HG03066 (cell line): ENCODE data around the gene ADCY2.

ENCODE experiments used
- ATAC-seq: cut with Tn5 transposase; IDR thresholded peaks from one replicate; pipeline ENCODE4 v1.9.1; 2021; ENCODE audit warnings: low read depth; ENCODE audit not compliant: unreplicated experiment

Gene ADCY2

DNA sequence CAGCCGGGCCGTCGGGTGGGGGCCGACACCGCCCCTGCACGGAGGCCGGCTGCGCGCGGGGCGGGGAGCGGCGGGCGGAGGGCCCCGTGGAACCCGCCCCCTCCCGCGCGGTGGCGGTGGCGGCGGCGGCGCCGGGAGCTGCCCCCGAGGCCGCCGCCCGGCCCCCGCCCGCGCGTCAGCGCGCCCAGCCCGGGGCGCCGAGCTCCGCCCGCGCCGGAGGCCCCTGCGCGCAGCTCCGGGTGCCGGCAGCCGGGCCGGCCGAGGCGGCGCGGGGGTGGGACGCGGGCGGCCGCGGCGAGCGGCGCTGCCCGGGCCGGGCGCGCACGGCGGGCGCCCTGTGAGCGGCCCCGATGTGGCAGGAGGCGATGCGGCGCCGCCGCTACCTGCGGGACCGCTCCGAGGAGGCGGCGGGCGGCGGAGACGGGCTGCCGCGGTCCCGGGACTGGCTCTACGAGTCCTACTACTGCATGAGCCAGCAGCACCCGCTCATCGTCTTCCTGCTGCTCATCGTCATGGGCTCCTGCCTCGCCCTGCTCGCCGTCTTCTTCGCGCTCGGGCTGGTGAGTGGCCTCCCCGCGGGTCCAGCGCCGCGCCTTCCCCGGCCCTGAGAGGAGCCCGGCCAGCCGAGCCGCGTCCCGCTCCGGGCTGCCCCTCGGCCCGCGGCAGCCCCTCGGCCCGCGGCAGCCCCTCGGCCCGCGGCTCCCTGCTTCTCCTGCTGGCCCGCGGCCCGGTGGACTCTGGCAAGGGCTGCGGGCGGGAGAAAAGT, at the start of gene ADCY2:
TSS of gene ADCY2 (plus strand) at position 192 of the 766 bp plus-strand sequence. CDS start at position 351, 159 bp downstream.
- no peak for ATAC-seq

DNA sequence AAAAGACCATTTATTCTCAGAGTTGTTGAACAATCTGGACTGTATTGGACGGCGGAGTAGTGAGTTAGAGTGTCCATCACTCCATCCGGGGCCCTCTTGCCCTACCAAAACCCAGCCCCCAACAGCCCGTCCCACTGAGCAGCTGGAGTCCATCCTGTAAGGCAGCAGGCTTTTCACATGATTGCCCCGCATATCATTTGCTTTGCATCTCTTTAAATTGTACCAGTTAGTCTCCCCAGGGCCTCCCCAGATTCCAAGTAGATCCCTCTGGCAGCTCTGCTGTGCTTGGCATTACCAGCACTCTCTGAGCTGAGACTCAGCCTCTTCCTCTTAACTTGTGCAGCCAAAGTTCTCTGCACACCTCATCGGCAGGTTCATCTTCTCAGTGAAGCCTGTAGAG, 48.6 kb upstream of the ADCY2 start:
- no peak for ATAC-seq

DNA sequence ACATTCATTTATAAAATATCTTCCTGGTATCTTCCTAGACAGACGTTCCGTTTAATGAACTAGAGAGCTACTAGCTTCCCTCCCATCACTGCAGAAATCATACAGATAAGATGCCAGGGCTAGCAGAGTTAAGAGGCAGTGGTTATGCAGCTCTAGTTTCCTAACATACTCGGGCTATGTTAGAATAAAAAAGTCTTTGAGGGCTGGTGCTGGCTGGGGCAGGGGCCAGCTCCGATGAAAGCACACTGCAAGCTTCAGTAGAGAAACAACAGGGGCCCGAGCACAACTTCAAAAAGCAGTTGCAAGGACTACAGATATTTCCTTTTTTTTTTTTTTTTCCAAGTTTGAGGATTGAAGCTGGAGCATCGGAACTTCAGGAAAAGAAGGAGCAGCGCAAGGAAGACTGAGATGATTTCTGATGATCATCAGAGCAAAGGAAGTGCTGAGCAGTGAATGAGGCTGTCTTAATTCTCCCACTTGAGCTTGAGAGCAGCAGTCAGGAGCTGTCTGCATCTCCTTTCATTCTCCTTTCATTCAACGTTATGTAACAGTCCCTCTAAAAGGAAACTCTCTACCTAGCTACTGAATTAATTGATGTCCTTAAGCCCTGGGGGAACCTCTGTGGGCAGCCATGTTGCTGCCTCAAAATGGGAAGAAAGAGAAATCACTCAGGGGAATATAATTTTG, 47.6 kb upstream of the ADCY2 start:
- ATAC-seq = no peak

DNA sequence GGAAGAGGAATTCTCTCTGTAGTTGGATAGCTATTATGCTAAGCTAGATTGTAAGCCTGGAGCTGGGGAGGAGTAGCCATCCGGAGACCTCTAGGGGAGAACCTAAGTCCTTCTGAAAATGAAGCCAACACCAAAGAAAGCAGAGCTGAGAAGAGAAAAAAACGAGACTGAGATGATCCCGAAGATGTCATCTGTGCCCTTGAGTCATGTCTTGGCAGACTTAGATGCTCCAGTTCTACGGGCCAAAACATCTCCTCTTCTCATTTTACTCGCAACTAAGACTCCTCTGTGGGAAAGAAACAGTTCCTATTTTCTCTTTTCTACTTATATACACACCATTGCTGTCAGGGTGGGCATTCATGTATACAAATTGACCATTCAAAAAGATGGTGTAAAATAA, 34.3 kb upstream of the ADCY2 start:
- no peak for ATAC-seq

DNA sequence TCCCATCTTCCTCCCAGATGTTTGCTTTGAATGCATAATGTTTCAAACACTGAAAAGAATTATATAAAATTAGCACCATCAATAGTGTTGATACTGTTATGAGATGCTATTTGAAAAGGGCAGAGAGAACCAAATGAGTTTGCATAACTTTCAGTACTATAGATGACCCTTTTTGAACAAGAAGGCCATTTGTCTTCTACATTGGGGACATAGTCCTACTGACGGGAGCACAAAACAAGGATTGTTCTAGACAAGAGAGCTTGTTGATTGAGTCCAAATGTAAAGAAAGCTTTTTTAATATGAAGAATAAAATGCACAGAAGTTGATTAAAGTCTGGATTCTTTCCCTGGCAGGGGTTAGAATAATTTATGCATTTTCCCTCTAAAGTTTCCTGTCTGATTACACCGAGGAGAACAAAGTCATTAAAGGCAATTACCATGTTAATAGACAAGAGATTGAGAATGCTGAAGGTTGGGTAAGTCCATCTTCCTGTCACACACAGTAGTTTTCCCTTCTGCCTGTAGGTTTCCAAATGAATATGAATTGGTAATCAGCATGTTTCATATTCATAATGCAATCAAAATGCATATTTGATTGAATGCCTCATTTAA, 32.8 kb upstream of the ADCY2 start:
- no peak for ATAC-seq

DNA sequence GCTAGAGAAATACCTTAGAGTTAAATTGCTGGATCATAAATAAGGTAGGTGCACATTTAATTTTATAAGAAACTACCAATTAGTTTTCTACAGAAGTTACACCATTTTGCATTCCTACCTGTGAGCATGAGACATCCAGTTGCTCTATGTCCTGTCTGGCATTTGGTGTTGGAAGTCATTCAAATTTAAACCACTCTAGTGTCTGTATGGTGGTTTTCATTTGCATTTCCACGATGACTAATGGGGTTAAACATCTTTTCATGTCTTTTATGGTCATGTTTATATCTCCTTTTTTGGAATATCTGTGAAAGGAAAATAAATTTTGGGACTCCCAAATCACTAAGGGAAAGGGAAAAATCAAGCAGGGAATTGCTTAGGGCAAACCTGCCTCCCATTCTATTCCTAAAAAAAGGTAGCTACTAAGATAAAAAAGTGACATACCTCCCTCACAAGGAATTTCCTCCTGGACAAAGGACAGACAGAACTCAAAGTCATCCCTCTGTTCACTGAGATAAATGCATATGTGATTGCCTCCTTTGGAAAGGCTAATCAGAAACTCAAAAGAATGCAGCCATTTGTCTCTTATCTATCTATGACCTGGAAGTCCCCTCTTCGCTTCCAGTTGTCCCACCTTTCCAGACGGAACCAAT, 31.6 kb upstream of the ADCY2 start:
- ATAC-seq = no peak

DNA sequence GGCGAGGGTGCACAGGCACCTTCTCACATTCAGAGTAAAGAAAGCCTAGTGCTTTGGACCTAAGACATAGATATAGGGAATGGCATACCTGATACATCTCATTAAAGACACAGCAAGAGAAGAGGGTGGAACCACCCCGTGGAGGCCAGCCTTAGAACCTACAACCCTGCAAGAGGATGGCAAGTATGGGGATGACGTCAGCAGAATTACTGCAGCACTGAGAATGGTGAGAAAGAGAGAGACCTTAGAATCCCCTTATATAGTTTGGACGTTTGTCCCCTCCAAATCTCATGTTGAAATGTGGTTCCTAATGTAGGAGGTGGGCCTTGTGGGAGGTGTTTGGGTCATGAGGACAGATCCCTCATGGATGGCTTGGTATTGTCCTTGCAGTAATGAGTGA, 28.2 kb upstream of the ADCY2 start:
- ATAC-seq = no peak

DNA sequence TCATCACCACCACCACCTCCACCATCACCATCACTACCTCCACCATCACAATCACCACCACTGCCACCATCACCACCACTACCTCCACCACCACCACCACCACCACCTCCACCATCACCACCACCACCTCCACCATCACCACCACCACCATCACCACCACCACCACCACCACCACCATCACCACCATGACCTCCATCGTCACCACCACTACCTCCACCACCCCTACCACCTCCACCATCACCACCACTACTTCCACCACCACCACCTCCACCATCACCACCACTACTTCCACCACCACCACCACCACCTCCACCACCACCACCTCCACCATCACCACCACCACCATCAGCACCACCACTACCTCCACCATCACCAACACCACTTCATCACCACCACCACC, 23.5 kb upstream of the ADCY2 start:
- ATAC-seq = no peak

DNA sequence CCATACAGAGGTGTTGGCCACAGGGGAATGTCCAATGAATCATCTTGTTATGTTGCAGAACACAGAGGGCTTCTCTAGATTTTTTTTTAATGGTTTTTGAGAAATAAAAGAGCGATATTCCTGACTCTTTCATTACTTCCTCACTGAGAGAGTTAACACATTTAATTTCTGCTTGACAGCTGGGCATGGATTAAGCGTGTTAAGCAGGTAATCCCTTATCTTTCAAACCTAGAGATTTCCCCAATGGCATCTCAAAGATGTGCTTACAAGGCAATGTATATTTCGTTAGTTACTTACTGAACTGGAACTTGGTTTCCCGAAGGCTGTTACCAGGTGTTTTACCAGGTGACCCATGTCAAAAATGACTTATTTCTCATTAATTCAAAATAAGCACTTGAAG, 21.8 kb upstream of the ADCY2 start:
- no peak for ATAC-seq

DNA sequence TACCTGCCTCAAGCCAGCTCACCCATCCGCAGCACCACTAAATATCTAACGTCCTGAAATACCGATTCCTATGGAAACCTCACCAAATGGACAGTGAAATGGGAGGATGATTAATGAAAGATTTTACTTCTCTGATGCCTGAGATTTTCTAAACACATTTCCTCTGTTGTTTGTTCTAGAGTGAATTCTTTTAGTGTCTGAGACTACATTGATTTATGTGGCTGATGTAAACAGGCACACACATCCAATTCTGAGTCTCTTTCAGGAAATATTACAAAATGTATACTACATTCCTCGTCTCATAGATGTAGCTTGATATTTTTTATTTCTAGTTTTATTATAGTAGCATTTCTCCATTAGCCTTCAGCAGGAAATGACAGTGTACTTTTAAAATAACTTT, 20.5 kb upstream of the ADCY2 start:
- ATAC-seq = no peak

DNA sequence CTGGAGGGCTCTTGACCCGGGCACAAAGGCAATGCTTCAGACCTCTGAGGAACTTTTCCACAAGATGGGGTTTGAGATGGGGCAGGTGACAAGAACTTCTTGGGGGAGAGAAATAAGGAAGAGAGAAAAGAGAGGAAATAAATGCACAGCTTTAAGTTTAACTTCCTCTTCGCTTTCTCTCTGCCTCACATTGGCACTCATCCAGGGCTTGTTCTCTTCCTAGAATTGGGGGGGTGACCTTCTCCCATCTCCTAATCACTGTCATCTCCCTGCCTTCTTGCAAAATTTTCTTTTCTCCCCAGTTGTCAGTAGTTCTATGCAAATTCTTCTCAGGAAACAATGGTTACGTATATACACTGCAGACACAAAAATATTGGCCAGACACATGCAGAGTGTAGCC, 19.1 kb upstream of the ADCY2 start:
- ATAC-seq = no peak

DNA sequence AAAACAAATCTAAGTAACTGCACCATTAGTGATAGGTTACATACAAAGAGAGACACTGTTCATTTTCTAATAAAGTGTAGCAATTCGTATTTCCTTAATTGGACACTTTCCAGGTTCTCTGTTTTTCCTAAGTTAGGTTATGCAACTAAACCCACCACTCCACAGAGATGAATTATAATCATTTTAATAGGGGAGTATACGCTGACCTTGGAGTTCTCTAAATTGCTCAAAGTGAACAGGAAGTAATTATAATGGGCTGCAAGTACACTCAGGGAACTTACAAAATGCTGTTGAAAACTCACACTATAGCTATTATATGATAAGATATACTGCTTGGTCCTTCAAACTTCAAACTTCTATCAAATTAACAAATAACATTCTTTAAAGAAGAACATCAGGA, 18.2 kb upstream of the ADCY2 start:
- no peak for ATAC-seq

DNA sequence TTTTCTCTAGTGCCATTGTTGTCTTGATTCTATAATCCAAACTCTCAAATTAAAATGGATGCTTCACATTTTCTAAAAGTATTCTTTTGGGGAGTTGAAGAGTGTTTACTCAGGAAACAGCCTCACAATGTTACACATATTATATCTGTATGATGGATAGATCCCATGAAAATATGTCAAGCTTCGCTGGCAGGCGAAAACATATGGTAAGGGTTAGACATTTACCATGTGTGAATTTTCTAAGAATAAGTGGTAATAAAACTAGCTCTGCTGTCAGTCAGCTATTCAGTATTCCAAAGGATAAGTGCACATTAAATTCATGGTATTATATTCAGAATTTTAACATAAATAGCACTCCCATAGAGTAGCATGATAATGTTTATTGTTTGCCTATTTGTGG, 13.3 kb upstream of the ADCY2 start:
- ATAC-seq = no peak

DNA sequence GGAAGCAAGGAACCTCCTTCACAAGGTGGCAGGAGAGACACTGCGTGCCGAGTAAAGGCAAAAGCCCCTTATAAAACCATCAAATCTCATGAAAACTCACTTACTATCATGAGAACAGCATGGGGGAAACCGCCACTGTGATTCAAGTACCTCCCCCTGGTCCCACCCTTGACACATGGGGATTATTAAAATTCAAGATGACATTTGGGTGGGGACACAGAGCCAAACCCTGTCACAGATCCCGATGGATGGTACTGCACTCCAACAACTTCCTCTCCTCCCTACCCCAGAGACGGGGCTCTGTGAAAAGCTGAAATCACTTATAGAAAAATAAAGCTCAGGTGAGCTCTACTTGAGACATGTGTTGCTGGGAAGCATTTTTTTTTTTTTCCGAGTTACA, 10.3 kb upstream of the ADCY2 start:
- no peak for ATAC-seq

DNA sequence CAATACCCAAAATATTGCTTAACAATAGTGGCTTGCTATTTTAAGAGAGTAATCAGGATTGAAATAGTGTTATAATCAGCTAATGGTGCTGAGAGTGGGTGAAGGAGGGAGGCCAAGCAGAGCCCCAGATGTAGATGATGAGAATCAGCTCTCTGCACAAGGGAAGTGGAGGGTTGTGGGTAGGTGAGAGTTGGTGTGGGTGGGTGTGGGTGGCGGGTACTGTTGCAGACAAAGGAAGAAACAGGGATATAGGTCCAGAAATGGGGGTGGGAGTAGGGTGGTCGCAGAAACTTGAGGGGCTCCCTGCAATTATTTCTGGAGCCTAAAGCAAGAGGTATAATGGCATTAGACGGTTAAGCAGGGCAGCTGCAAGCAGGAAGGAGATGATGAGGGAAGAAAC, 7.4 kb upstream of the ADCY2 start:
- ATAC-seq = no peak

DNA sequence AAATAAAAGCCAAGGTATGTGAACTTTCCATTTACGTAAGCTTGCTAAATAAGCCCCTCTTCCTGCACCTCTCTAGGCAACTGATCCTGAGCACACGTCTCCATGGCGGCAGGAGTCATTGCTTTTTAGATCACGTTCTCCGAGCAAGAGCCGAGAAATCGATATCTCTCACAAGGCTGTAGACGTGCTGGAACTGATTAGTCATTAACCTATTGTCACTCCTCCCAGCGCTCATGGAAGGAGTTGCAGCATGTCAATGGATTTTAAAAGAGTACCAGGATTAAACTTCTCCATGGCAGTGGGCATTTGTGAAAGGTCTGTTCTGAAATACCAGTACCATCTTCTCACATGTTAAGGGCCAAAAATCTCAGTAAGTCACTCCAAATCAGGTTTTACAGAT, 4.7 kb upstream of the ADCY2 start:
- no peak for ATAC-seq

DNA sequence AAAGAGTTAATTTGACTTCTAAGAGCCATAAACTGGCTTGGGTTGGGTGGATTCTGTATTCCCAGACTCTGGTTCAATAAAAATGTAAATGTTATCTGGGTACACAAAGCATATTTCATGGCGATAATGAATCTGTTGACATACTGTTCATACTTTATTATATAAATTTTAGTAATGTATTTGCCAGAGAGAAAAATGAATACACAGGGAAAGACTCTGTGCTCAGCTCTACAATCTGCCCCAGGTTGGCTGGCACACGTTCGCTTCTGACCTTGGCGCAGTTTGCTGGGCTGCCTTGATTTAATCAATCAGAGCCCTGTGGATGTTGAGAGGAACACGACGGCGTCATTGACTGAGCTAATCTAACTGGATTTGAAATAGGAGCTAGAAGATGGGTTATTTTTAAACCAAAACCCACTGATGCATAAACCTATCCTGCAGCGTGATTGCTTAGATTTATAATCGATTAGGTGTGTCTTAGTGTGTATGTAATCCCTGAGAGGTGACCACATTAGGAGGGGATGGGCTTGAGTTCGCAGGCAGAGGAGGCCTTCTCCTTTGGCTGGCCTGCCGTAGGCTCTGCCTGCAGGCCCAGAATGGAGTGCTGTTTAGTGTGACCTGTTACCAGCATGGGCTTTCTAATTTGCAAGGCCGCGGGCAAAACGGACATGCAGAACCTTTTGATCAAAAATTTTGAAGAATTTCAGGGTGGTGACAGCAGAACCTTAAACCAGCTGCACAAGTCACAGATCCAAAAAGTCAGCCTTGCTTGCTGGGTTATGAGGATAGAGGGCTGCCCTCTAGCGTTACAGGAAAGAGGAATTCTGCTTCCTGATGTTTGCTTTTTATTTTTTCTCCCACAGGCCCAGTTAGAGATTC, 3.9 kb upstream of the ADCY2 start:
- no peak for ATAC-seq

DNA sequence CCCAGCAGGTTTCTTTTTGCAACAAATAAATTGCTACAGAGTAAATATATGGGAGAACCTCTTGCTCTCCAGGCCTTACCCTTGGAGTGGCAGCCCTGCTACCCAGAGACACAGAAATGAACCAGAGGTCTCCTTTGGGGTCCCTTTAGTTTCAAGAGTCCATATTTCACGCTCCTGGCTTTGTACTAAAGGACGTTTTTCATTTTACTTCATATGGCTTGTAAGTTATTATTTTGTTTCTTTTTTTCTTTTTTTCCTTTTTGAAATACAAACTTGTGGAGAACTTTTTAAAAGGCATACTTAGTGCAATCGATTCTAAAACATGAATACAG, 3.3 kb upstream of the ADCY2 start:
- no peak for ATAC-seq

DNA sequence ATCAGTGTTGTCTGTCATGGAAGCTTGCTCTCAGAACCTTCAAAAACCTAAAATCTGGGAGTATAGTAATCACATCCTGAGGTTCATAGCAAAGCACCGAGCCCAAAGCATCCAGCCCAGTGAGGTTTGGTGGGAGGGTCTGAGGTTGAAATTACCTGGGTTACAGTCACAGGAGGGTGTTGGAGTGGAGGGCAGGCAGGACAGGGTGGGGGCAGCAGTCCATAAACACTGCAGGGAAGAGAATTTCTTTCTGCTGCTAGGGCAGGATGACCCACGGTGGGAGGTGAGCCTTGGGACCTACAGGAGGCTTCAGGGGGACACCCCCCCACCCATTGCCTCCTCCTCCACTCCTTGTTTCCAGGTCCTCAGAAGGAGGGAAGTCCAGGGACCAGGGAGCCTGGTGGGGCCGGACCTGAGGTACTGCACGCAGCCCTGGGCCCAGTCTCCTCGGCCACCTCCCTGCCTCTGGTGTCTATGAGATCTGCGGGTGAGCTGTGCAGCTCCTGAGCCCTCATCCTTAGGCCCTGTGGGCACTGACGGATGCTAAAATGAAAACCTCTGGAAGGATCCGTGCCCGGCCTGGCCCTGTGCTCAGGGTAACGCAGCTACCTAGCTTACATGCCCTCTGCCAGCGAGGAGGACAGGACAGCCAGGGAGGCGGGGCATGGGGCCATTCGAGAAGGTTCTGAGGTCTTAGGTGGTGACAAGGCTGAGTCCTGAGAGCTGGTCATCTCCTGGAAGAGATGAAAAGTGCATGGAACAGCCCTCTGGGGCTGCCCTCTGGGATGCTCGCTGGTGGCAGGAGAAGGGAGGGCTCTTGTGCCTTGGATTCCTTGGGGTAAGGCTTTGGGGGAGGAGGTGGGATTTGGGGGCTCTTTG, 1.8 kb upstream of the ADCY2 start:
- no peak for ATAC-seq
